Mammary epithelial cell (primary cell): ENCODE results near the gene CCL7.

Source experiments
- EZH2 ChIP-seq: IDR thresholded peaks from 2 replicates; pipeline ENCODE4 v1.6.1; 2012; ENCODE audit warnings: low read length, inconsistent platforms, borderline replicate concordance
- TF ChIP-seq, protein P1 (sequence below), 2 donors: IDR thresholded peaks in 1 of 2; conservative IDR thresholded peaks in 1 of 2; 2 replicates each; pipeline ENCODE4 v1.5.1; 2011 to 2012; ENCODE audit warnings: inconsistent platforms in 2 of 2, low read length in 2 of 2, mild to moderate bottlenecking in 2 of 2, control low read depth in 1 of 2, low read depth in 1 of 2; ENCODE audit not compliant: insufficient read depth in 1 of 2; ENCODE audit errors: extremely low read depth in 1 of 2

DNA sequence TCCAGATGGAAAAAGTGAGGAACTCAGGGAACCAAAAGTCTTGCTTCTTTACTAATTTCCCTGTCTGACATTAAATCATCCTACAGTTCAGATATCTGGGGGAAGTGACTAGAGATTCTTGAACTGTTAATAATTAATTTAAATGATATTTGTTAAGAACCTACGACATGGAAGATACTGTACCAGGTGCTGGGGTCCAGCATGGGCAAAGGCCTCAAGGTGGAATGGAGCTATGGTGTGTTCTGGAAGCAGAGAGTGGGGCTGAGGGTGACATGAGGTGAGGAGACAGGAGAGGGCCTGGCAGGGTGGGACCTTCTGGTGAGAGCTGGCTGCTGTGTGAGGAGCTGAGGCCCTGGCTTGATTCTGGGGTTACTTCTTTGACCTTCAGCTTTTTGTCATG lies 21.0 kb upstream of the CCL7 start:
- TF ChIP-seq, protein P1, sequence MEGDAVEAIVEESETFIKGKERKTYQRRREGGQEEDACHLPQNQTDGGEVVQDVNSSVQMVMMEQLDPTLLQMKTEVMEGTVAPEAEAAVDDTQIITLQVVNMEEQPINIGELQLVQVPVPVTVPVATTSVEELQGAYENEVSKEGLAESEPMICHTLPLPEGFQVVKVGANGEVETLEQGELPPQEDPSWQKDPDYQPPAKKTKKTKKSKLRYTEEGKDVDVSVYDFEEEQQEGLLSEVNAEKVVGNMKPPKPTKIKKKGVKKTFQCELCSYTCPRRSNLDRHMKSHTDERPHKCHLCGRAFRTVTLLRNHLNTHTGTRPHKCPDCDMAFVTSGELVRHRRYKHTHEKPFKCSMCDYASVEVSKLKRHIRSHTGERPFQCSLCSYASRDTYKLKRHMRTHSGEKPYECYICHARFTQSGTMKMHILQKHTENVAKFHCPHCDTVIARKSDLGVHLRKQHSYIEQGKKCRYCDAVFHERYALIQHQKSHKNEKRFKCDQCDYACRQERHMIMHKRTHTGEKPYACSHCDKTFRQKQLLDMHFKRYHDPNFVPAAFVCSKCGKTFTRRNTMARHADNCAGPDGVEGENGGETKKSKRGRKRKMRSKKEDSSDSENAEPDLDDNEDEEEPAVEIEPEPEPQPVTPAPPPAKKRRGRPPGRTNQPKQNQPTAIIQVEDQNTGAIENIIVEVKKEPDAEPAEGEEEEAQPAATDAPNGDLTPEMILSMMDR (conservative IDR thresholded peaks at IDR 0.05 in 1 of 2, IDR thresholded peaks at IDR 0.05 in 1 of 2; ENCODE audit: extremely low read depth in 1 of 2, insufficient read depth in 1 of 2, low read depth in 1 of 2, low read length in 2 of 2): no peak
- TF ChIP-seq EZH2: no peak
